ENCODE measurements around the gene GUCY2D.
"Not testable (repeated sequence)": the region's sequence is repeated elsewhere in the genome, so short reads cannot be mapped to it uniquely, and the experiment has no call there.

The GUCY2D gene

DNA sequence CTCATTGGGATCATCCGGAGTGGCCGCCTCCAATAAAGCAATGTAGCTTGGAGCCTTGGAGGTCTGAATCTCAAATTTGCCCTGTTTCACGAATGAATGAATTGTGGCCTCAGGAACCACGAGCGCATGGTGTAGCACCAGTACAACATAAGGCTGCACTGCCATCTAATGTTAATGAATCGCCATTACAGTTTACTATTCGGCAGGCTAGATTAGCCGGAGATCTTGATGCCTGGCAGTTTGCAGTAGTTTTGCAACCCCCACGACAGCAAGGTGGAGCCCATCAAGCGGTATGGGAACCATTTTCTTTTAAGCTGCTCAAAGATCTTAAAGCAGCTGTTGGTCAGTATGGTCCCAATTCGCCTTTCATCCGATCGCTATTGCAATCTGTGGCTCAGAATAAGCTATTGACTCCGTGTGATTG is 55.3 kb downstream of the GUCY2D start:
- no peaks in the 10 kb centered on the region for H3K9me3 ChIP-seq (ENCODE audit: control extremely low read depth in 1 of 5, control insufficient read depth in 4 of 5, insufficient read depth in 2 of 5, low read depth in 1 of 5, low read length in 4 of 5)
- peaks cover 35 to 58% (median 53%) of the 10 kb centered on the region in 4 experiments for H3K4me1 ChIP-seq (ENCODE audit: control extremely low read depth in 1 of 4, control insufficient read depth in 4 of 4, insufficient read depth in 4 of 4, low read length in 3 of 4)
- peaks cover 0 to 10% (median 4%) of the 10 kb centered on the region in 5 experiments for H3K27me3 ChIP-seq (replicated peaks in 2 of 5; ENCODE audit: control insufficient read depth in 4 of 5, insufficient read depth in 5 of 5, low read length in 4 of 5)
- 23% methylated on average over 14 of the region's 14 CpGs for whole genome bisulfite sequencing (ENCODE audit: insufficient coverage)
- H3K4me3 ChIP-seq (ENCODE audit: control insufficient read depth in 1 of 7, extremely low read depth in 1 of 7, insufficient read depth in 4 of 7, low read depth in 2 of 7, low read length in 6 of 7): peak overlapping the region in 1 of 7 experiments; percentile 14
- H3K27ac ChIP-seq (ENCODE audit: insufficient read depth in 1 of 2, low read depth in 1 of 2, low read length in 2 of 2, poor library complexity in 1 of 2, severe bottlenecking in 2 of 2): no peak overlapping the region
- ChIA-PET CTCF (interaction anchor here (0.6 to 8.8 kb wide), 33 partner anchors 11 to 314 kb away, joined by 3 to 216 read pairs (median 5); partner anchors contain the start of genes ALOX15B, CNTROB, HES7 and RNF227), POLR2A (interaction anchor here (1.0 to 1.3 kb wide), 2 partner anchors 115 to 142 kb away, joined by 3 to 4 read pairs; partner anchors contain the start of gene RNF227)
- H3K36me3 ChIP-seq (ENCODE audit: control insufficient read depth in 4 of 4, insufficient read depth in 4 of 4, low read length in 3 of 4): no peaks in the 10 kb centered on the region
- peak; percentile 81 to 91 (median 89) for DNase-seq

DNA sequence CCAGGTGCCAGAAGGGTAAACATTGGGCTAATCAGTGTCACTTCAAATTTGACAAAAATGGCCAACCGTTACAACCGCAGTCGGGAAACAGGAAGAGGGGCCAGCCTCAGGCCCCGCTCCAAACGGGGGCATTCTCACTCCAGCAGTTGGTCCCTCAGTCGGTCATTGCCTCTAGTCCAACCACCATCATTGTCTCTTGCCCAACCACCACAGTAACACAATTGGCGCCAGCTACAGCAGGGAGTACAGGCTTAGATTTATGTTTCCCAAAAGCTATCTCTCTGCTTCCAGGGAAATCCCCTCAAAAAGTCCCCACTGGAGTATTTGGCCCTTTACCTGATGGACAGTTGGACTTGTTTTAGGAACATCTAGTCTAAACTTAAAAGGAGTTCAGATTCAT is 56.7 kb downstream of the GUCY2D start:
- H3K9me3 ChIP-seq (ENCODE audit: control extremely low read depth in 1 of 5, control insufficient read depth in 4 of 5, insufficient read depth in 2 of 5, low read depth in 1 of 5, low read length in 4 of 5): no peaks in the 10 kb centered on the region
- no peak overlapping the region for H3K27ac ChIP-seq (ENCODE audit: insufficient read depth in 1 of 2, low read depth in 1 of 2, low read length in 2 of 2, poor library complexity in 1 of 2, severe bottlenecking in 2 of 2)
- ChIA-PET CTCF (interaction anchor here (0.7 to 8.8 kb wide), 20 partner anchors 13 to 236 kb away, joined by 3 to 216 read pairs (median 6); partner anchors contain the start of genes ALOXE3, CNTROB, GUCY2D and RNF227), POLR2A (interaction anchor here (1.4 kb wide), 1 partner anchor 114 kb away, joined by 5 read pairs; no protein-coding TSS in a partner anchor)
- peak in 2 of 3 donors; percentile 31 to 47 for DNase-seq
- H3K27me3 ChIP-seq (replicated peaks in 2 of 5; ENCODE audit: control insufficient read depth in 4 of 5, insufficient read depth in 5 of 5, low read length in 4 of 5): peaks cover 0 to 23% (median 15%) of the 10 kb centered on the region in 5 experiments
- WGBS (ENCODE audit: insufficient coverage): 0% methylated on average over 7 of the region's 7 CpGs
- H3K4me1 ChIP-seq (ENCODE audit: control extremely low read depth in 1 of 4, control insufficient read depth in 4 of 4, insufficient read depth in 4 of 4, low read length in 3 of 4): peaks cover 39 to 65% (median 54%) of the 10 kb centered on the region in 4 experiments
- H3K4me3 ChIP-seq (ENCODE audit: control insufficient read depth in 1 of 7, extremely low read depth in 1 of 7, insufficient read depth in 4 of 7, low read depth in 2 of 7, low read length in 6 of 7): peak overlapping the region in 5 of 7 experiments; percentile 5 to 43 (median 24)
- no peaks in the 10 kb centered on the region for H3K36me3 ChIP-seq (ENCODE audit: control insufficient read depth in 4 of 4, insufficient read depth in 4 of 4, low read length in 3 of 4)

DNA sequence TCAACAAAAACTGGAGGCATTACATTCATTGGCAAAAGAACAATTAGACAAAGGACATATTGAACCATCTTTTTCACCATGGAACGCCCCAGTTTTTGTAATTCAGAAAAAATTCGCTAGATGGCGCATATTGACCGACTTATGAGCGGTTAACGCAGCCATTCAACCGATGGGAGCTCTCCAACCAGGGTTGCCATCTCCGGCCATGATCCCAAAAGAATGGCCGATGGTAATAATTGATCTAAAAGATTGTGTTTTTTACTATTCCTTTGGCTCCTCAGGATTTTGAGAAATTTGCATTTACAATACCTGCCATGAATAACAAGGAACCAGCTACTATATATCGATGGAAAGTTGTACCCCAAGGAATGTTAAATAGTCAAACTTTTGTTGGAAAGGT is 57.9 kb downstream of the GUCY2D start:
- Histone ChIP-seq H3K27ac (ENCODE audit: insufficient read depth in 1 of 2, low read depth in 1 of 2, low read length in 2 of 2, poor library complexity in 1 of 2, severe bottlenecking in 2 of 2) (no peak overlapping the region), H3K36me3 (ENCODE audit: control insufficient read depth in 4 of 4, insufficient read depth in 4 of 4, low read length in 3 of 4) (no peaks in the 10 kb centered on the region), H3K27me3 (replicated peaks in 2 of 5; ENCODE audit: control insufficient read depth in 4 of 5, insufficient read depth in 5 of 5, low read length in 4 of 5) (peaks cover 0 to 33% (median 21%) of the 10 kb centered on the region in 5 experiments), H3K4me1 (ENCODE audit: control extremely low read depth in 1 of 4, control insufficient read depth in 4 of 4, insufficient read depth in 4 of 4, low read length in 3 of 4) (peaks cover 35 to 61% (median 49%) of the 10 kb centered on the region in 4 experiments), H3K9me3 (ENCODE audit: control extremely low read depth in 1 of 5, control insufficient read depth in 4 of 5, insufficient read depth in 2 of 5, low read depth in 1 of 5, low read length in 4 of 5) (no peaks in the 10 kb centered on the region), H3K4me3 (ENCODE audit: control insufficient read depth in 1 of 7, extremely low read depth in 1 of 7, insufficient read depth in 4 of 7, low read depth in 2 of 7, low read length in 6 of 7) (no peak overlapping the region)
- peak; percentile 64 to 75 (median 64) for DNase-seq
- 0% methylated on average over 6 of the region's 10 CpGs for WGBS (ENCODE audit: insufficient coverage)
- ChIA-PET POLR2A (interaction anchor here (1.4 kb wide), 1 partner anchor 113 kb away, joined by 5 read pairs; no protein-coding TSS in a partner anchor), CTCF (interaction anchor here (0.6 to 8.8 kb wide), 36 partner anchors 14 to 241 kb away, joined by 3 to 216 read pairs (median 4); partner anchors contain the start of genes ALOX12B, ALOXE3, CNTROB and GUCY2D)

DNA sequence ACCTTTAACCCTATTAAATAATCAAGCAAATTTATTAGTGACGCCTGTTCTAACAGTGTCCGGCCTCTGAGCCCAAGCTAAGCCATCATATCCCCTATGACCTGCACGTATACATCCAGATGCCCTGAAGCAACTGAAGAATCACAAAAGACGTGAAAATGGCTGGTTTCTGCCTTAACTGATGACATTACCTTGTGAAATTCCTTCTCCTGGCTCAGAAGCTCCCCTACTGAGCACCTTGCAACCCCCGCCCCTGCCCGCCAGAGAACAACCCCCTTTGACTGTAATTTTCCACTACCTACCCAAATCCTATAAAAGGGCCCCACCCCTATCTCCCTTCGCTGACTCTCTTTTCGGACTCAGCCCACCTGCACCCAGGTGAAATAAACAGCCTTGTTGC is 59.4 kb downstream of the GUCY2D start:
- H3K27me3 ChIP-seq (replicated peaks in 2 of 5; ENCODE audit: control insufficient read depth in 4 of 5, insufficient read depth in 5 of 5, low read length in 4 of 5): peaks cover 0 to 35% (median 21%) of the 10 kb centered on the region in 5 experiments
- peaks cover 26 to 45% (median 35%) of the 10 kb centered on the region in 4 experiments for H3K4me1 ChIP-seq (ENCODE audit: control extremely low read depth in 1 of 4, control insufficient read depth in 4 of 4, insufficient read depth in 4 of 4, low read length in 3 of 4)
- 95% methylated on average over 3 of the region's 8 CpGs for WGBS (ENCODE audit: insufficient coverage)
- H3K27ac ChIP-seq (ENCODE audit: insufficient read depth in 1 of 2, low read depth in 1 of 2, low read length in 2 of 2, poor library complexity in 1 of 2, severe bottlenecking in 2 of 2); H3K36me3 ChIP-seq (ENCODE audit: control insufficient read depth in 4 of 4, insufficient read depth in 4 of 4, low read length in 3 of 4); DNase-seq; H3K9me3 ChIP-seq (ENCODE audit: control extremely low read depth in 1 of 5, control insufficient read depth in 4 of 5, insufficient read depth in 2 of 5, low read depth in 1 of 5, low read length in 4 of 5); H3K4me3 ChIP-seq (ENCODE audit: control insufficient read depth in 1 of 7, extremely low read depth in 1 of 7, insufficient read depth in 4 of 7, low read depth in 2 of 7, low read length in 6 of 7): not testable (repeated sequence)
- CTCF ChIA-PET: interaction anchor here (0.6 to 8.8 kb wide), 17 partner anchors 13 to 248 kb away, joined by 3 to 216 read pairs (median 4); partner anchors contain the start of genes ALOXE3 and KCNAB3
- POLR2A ChIA-PET: interaction anchor here (1.0 kb wide), 1 partner anchor 111 kb away, joined by 3 read pairs; no protein-coding TSS in a partner anchor

DNA sequence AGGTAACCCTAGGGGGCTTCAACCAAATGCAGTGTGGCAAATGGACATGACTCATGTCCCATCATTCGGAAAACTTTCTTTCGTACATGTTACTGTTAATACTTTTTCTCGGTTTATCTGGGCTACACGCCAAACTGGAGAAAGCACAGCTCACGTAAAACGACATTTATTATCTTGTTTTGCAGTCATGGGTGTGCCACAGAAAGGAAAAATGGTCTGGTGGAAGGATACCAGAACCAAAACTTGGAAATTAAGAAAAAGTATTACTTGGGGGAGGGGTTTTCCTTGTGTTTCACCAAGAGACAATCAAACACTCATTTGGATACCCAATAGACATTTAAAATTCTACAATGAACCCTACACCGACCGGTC is 60.0 kb downstream of the GUCY2D start:
- CTCF ChIA-PET: interaction anchor here (0.6 to 8.8 kb wide), 13 partner anchors 12 to 249 kb away, joined by 3 to 216 read pairs (median 4); partner anchors contain the start of gene ALOXE3
- H3K27me3 ChIP-seq (replicated peaks in 2 of 5; ENCODE audit: control insufficient read depth in 4 of 5, insufficient read depth in 5 of 5, low read length in 4 of 5): peaks cover 0 to 35% (median 21%) of the 10 kb centered on the region in 5 experiments

DNA sequence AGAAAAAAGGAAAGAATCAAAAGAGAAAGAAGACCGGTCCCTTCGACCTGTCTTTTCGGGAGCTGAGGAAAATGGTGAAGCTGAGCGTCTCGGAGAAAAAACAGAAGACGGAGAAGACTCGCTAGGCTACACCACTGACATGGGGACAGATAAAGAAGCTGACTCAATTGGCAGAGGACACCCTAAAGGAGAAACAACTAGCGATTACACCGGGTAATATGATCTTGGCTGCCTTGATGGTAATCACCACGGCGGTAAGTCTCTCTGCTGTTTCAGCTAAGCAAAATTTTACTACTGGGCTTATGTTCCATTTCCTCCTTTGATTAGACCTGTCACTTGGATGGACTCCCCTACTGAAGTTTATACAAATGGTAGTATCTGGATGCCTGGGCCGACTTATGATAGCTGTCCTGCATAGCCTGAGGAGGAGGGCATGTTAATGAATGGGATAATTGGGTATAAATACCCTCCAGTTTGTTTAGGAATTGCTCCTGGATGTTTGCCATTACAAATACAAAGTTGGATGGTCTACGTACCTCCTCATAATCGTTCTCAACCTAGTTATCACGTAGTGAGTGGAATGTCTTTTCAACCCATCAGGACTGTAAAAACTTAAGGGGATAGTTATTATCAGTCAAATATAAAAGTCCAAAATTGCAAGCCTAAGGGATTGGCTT is 60.5 kb downstream of the GUCY2D start:
- POLR2A ChIA-PET: no interaction called here
- peak overlapping the region in 1 of 2 experiments; percentile 11 for H3K27ac ChIP-seq (ENCODE audit: insufficient read depth in 1 of 2, low read depth in 1 of 2, low read length in 2 of 2, poor library complexity in 1 of 2, severe bottlenecking in 2 of 2)
- no peaks in the 10 kb centered on the region for H3K9me3 ChIP-seq (ENCODE audit: control extremely low read depth in 1 of 5, control insufficient read depth in 4 of 5, insufficient read depth in 2 of 5, low read depth in 1 of 5, low read length in 4 of 5)
- H3K4me1 ChIP-seq (ENCODE audit: control extremely low read depth in 1 of 4, control insufficient read depth in 4 of 4, insufficient read depth in 4 of 4, low read length in 3 of 4): peaks cover 15 to 34% (median 24%) of the 10 kb centered on the region in 4 experiments
- 64% methylated on average over 15 of the region's 15 CpGs for WGBS (ENCODE audit: insufficient coverage)
- peak in 1 of 3 donors; percentile 40 for DNase-seq
- H3K36me3 ChIP-seq (ENCODE audit: control insufficient read depth in 4 of 4, insufficient read depth in 4 of 4, low read length in 3 of 4): no peaks in the 10 kb centered on the region
- H3K27me3 ChIP-seq (replicated peaks in 2 of 5; ENCODE audit: control insufficient read depth in 4 of 5, insufficient read depth in 5 of 5, low read length in 4 of 5): peaks cover 0 to 35% (median 21%) of the 10 kb centered on the region in 5 experiments
- H3K4me3 ChIP-seq (ENCODE audit: control insufficient read depth in 1 of 7, extremely low read depth in 1 of 7, insufficient read depth in 4 of 7, low read depth in 2 of 7, low read length in 6 of 7): peak overlapping the region in 4 of 7 experiments; percentile 2 to 61 (median 39)
- CTCF ChIA-PET: interaction anchor here (0.5 to 8.8 kb wide), 9 partner anchors 12 to 76 kb away, joined by 3 to 216 read pairs (median 31); partner anchors contain the start of gene ALOXE3

More for the DNA sequence above, 60.0 kb downstream of the GUCY2D start:
- peak in 2 of 3 donors; percentile 40 to 50 for DNase-seq
- POLR2A ChIA-PET: no interaction called here
- Histone ChIP-seq H3K4me1 (ENCODE audit: control extremely low read depth in 1 of 4, control insufficient read depth in 4 of 4, insufficient read depth in 4 of 4, low read length in 3 of 4) (peaks cover 20 to 40% (median 29%) of the 10 kb centered on the region in 4 experiments), H3K27ac (ENCODE audit: insufficient read depth in 1 of 2, low read depth in 1 of 2, low read length in 2 of 2, poor library complexity in 1 of 2, severe bottlenecking in 2 of 2) (peak overlapping the region in 1 of 2 experiments; percentile 11), H3K36me3 (ENCODE audit: control insufficient read depth in 4 of 4, insufficient read depth in 4 of 4, low read length in 3 of 4) (no peaks in the 10 kb centered on the region), H3K9me3 (ENCODE audit: control extremely low read depth in 1 of 5, control insufficient read depth in 4 of 5, insufficient read depth in 2 of 5, low read depth in 1 of 5, low read length in 4 of 5) (no peaks in the 10 kb centered on the region), H3K4me3 (ENCODE audit: control insufficient read depth in 1 of 7, extremely low read depth in 1 of 7, insufficient read depth in 4 of 7, low read depth in 2 of 7, low read length in 6 of 7) (peak overlapping the region in 3 of 7 experiments; percentile 11 to 61 (median 27))
- 62% methylated on average over 6 of the region's 8 CpGs for WGBS (ENCODE audit: insufficient coverage)

Measured in common myeloid progenitor, CD34-positive (primary cell).